GM23338 (cell line): ENCODE data around the gene GDE1. TPM values are rescaled to one million over a fixed set of nuclear protein-coding genes. Genes with fewer than 3 reads are reported as not detected.

Source experiments
- ATAC-seq: fragments of 200-7000 bp; cut with Tn5 transposase; 3 replicates; pipeline ENCODE4 v1.9.1; 2020
- DNase-seq: peaks from one replicate; pipeline ENCODE4 v3.0.0-alpha.2; 2015; ENCODE audit warnings: low spot score
- H2AFZ ChIP-seq: fragments of 200-600 bp; sonication (generic); 2 replicates; pipeline ENCODE4 v1.8.0; 2016; ENCODE audit warnings: antibody characterized with exemption, mild to moderate bottlenecking, moderate library complexity
- H3F3A ChIP-seq: fragments of 200-600 bp; sonication (generic); replicated peaks from 2 replicates; pipeline ENCODE4 v1.8.0; 2017; ENCODE audit warnings: antibody characterized with exemption, mixed run types, low read depth
- H3K27ac ChIP-seq: fragments of 200-600 bp; sonication (generic); 2 replicates; pipeline ENCODE4 v1.6.1; 2016; ENCODE audit warnings: low read depth
- H3K27me3 ChIP-seq: fragments of 200-600 bp; sonication (generic); 2 replicates; pipeline ENCODE4 v1.8.0; 2016; ENCODE audit warnings: mild to moderate bottlenecking, mixed run types, moderate library complexity; ENCODE audit not compliant: insufficient read depth
- H3K36me3 ChIP-seq: fragments of 200-600 bp; sonication (generic); 2 replicates; pipeline ENCODE4 v1.8.0; 2016; ENCODE audit warnings: mild to moderate bottlenecking; ENCODE audit not compliant: insufficient read depth
- H3K4me1 ChIP-seq: fragments of 200-600 bp; sonication (generic); 2 replicates; pipeline ENCODE4 v1.8.0; 2016; ENCODE audit warnings: mild to moderate bottlenecking, moderate library complexity; ENCODE audit not compliant: insufficient read depth
- H3K4me2 ChIP-seq: fragments of 200-600 bp; sonication (generic); 2 replicates; pipeline ENCODE4 v1.7.1; 2017; ENCODE audit warnings: mixed run types
- H3K4me3 ChIP-seq: fragments of 200-600 bp; sonication (generic); 2 replicates; pipeline ENCODE4 v1.6.1; 2016; ENCODE audit warnings: mixed run types
- H3K79me2 ChIP-seq: fragments of 200-600 bp; sonication (generic); replicated peaks from 2 replicates; pipeline ENCODE4 v1.8.0; 2017; ENCODE audit warnings: mild to moderate bottlenecking; ENCODE audit not compliant: insufficient read depth
- H3K9me2 ChIP-seq: fragments of 200-600 bp; sonication (generic); 2 replicates; pipeline ENCODE4 v1.8.0; 2017; ENCODE audit not compliant: insufficient read depth
- H4K20me1 ChIP-seq: fragments of 200-600 bp; sonication (generic); replicated peaks from 2 replicates; pipeline ENCODE4 v1.8.0; 2017; ENCODE audit warnings: mild to moderate bottlenecking; ENCODE audit not compliant: insufficient read depth
- H3K27ac Mint-ChIP-seq: 2 replicates; pipeline ENCODE4 v1.8.0; 2020; ENCODE audit warnings: inconsistent platforms, mild to moderate bottlenecking, moderate library complexity, mixed read lengths
- H3K27me3 Mint-ChIP-seq: 3 replicates; pipeline ENCODE4 v1.8.0; 2022; ENCODE audit warnings: low read depth, mild to moderate bottlenecking, moderate library complexity, mixed read lengths, inconsistent platforms; ENCODE audit not compliant: insufficient read depth, poor library complexity
- H3K36me3 Mint-ChIP-seq: 3 replicates; pipeline ENCODE4 v1.8.0; 2021; ENCODE audit warnings: low read depth, mild to moderate bottlenecking, inconsistent platforms, moderate library complexity, mixed read lengths
- H3K4me1 Mint-ChIP-seq: 3 replicates; pipeline ENCODE4 v1.8.0; 2020; ENCODE audit warnings: mild to moderate bottlenecking, inconsistent platforms, mixed read lengths
- H3K4me3 Mint-ChIP-seq: 3 replicates; pipeline ENCODE4 v1.8.0; 2021; ENCODE audit warnings: moderate library complexity, mild to moderate bottlenecking, inconsistent platforms, mixed read lengths
- H3K9me3 Mint-ChIP-seq: 3 replicates; pipeline ENCODE4 v1.8.0; 2020; ENCODE audit warnings: moderate library complexity, mild to moderate bottlenecking, inconsistent platforms, mixed read lengths
- CREB1 ChIP-seq: fragments of 250-450 bp; sonication (Bioruptor Pico); IDR thresholded peaks from 2 replicates; pipeline ENCODE4 v1.5.0; 2020; ENCODE audit warnings: low read depth, mild to moderate bottlenecking, moderate library complexity
- EZH2phosphoT487 ChIP-seq: fragments of 200-600 bp; sonication (generic); IDR thresholded peaks from one replicate; pipeline ENCODE4 v1.8.1; 2018; ENCODE audit warnings: antibody characterized with exemption; ENCODE audit not compliant: unreplicated experiment
- JUNB ChIP-seq: IDR thresholded peaks from one replicate; pipeline ENCODE4 v1.6.1; 2016; ENCODE audit warnings: antibody characterized with exemption; ENCODE audit not compliant: unreplicated experiment
- NANOG ChIP-seq: IDR thresholded peaks from 2 replicates; pipeline ENCODE4 v1.6.1; 2016; ENCODE audit warnings: antibody characterized with exemption, borderline replicate concordance
- STAT1 ChIP-seq: IDR thresholded peaks from one replicate; pipeline ENCODE4 v1.6.1; 2016; ENCODE audit warnings: antibody characterized with exemption; ENCODE audit not compliant: unreplicated experiment
- ZNF114 ChIP-seq: fragments of 250-450 bp; sonication (Bioruptor Pico); IDR thresholded peaks from 2 replicates; pipeline ENCODE4 v1.5.0; 2020; ENCODE audit warnings: mild to moderate bottlenecking, moderate library complexity
- ZNF331 ChIP-seq: fragments of 250-450 bp; sonication (Bioruptor Pico); IDR thresholded peaks from 2 replicates; pipeline ENCODE4 v1.5.0; 2020; ENCODE audit warnings: low read depth, mild to moderate bottlenecking, moderate library complexity
- polyA plus RNA-seq: library from polyadenylated mRNA; unstranded; fragments of >200 nt; fragmentation: Nextera tagmentation; extraction: Ambion mirVana; gene quantifications from 2 replicates; pipeline ENCODE4 v1.2.1, GENCODE V29; 2016
- total RNA-seq: library from RNA; depleted of rRNA; stranded (reverse); fragments of >200 nt; shearing (Covaris generic); gene quantifications from 2 replicates; pipeline ENCODE4 v1.2.3, GENCODE V29; 2014
- TF ChIP-seq, protein P1 (sequence below): IDR thresholded peaks from one replicate; pipeline ENCODE4 v1.6.1; 2018; ENCODE audit warnings: antibody characterized with exemption; ENCODE audit not compliant: unreplicated experiment
- TF ChIP-seq, protein P2 (sequence below): fragments of 250-450 bp; sonication (Bioruptor Pico); IDR thresholded peaks from 2 replicates; pipeline ENCODE4 v1.5.0; 2020; ENCODE audit warnings: mild to moderate bottlenecking, moderate library complexity
- TF ChIP-seq, protein P3 (sequence below), 2 experiments: fragments of 200-600 bp in 1 of 2; sonication (generic) in 1 of 2; conservative IDR thresholded peaks; 2 replicates each; pipeline versions ENCODE4 v1.5.1 to v1.6.1; 2016 to 2017; ENCODE audit warnings: antibody characterized with exemption in 2 of 2, low read depth in 2 of 2, mild to moderate bottlenecking in 2 of 2, moderate library complexity in 1 of 2

GDE1 gene
- total and polyA plus RNA-seq, 2 experiments from 2014 or later = 30.0 to 69.3 TPM

DNA sequence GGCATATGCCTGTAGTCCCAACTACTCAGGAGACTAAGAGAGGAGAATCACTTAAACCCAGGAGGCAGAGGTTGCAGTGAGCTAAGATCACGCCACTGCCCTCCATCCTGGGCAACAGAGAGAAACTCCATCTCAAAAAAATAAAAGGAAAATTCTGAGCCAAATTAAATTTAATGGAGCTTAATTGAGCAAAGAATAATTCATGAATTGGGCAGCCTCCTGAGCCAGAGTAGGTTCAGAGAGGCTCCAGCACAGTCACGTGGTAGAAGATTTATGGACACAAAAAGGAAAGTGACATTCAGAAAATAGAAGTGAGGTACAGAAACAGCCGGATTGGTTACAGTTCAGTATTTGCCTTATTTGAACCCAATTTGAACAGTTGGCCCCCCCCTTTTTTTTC, 44.5 kb upstream of the GDE1 start:
- H3K27ac Mint-ChIP-seq = no peak overlapping the region
- peaks cover 55% of the 10 kb centered on the region for H3K36me3 Mint-ChIP-seq
- Histone ChIP-seq H2AFZ (no peak overlapping the region), H3F3A (no peaks in the 10 kb centered on the region), H3K27me3 (no peaks in the 10 kb centered on the region), H3K4me2 (no peak overlapping the region), H4K20me1 (no peaks in the 10 kb centered on the region), H3K4me1 (no peaks in the 10 kb centered on the region), H3K9me2 (no peaks in the 10 kb centered on the region), H3K4me3 (no peak overlapping the region), H3K27ac (no peak overlapping the region), H3K36me3 (peaks cover 11% of the 10 kb centered on the region; the same call in 1 of the 2 replicates), H3K79me2 (peaks cover 17% of the 10 kb centered on the region; the same call in 1 of the 2 replicates)
- TF ChIP-seq, protein P1, sequence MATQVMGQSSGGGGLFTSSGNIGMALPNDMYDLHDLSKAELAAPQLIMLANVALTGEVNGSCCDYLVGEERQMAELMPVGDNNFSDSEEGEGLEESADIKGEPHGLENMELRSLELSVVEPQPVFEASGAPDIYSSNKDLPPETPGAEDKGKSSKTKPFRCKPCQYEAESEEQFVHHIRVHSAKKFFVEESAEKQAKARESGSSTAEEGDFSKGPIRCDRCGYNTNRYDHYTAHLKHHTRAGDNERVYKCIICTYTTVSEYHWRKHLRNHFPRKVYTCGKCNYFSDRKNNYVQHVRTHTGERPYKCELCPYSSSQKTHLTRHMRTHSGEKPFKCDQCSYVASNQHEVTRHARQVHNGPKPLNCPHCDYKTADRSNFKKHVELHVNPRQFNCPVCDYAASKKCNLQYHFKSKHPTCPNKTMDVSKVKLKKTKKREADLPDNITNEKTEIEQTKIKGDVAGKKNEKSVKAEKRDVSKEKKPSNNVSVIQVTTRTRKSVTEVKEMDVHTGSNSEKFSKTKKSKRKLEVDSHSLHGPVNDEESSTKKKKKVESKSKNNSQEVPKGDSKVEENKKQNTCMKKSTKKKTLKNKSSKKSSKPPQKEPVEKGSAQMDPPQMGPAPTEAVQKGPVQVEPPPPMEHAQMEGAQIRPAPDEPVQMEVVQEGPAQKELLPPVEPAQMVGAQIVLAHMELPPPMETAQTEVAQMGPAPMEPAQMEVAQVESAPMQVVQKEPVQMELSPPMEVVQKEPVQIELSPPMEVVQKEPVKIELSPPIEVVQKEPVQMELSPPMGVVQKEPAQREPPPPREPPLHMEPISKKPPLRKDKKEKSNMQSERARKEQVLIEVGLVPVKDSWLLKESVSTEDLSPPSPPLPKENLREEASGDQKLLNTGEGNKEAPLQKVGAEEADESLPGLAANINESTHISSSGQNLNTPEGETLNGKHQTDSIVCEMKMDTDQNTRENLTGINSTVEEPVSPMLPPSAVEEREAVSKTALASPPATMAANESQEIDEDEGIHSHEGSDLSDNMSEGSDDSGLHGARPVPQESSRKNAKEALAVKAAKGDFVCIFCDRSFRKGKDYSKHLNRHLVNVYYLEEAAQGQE = no peak
- no peak for TF ChIP-seq STAT1
- TF ChIP-seq, protein P2, sequence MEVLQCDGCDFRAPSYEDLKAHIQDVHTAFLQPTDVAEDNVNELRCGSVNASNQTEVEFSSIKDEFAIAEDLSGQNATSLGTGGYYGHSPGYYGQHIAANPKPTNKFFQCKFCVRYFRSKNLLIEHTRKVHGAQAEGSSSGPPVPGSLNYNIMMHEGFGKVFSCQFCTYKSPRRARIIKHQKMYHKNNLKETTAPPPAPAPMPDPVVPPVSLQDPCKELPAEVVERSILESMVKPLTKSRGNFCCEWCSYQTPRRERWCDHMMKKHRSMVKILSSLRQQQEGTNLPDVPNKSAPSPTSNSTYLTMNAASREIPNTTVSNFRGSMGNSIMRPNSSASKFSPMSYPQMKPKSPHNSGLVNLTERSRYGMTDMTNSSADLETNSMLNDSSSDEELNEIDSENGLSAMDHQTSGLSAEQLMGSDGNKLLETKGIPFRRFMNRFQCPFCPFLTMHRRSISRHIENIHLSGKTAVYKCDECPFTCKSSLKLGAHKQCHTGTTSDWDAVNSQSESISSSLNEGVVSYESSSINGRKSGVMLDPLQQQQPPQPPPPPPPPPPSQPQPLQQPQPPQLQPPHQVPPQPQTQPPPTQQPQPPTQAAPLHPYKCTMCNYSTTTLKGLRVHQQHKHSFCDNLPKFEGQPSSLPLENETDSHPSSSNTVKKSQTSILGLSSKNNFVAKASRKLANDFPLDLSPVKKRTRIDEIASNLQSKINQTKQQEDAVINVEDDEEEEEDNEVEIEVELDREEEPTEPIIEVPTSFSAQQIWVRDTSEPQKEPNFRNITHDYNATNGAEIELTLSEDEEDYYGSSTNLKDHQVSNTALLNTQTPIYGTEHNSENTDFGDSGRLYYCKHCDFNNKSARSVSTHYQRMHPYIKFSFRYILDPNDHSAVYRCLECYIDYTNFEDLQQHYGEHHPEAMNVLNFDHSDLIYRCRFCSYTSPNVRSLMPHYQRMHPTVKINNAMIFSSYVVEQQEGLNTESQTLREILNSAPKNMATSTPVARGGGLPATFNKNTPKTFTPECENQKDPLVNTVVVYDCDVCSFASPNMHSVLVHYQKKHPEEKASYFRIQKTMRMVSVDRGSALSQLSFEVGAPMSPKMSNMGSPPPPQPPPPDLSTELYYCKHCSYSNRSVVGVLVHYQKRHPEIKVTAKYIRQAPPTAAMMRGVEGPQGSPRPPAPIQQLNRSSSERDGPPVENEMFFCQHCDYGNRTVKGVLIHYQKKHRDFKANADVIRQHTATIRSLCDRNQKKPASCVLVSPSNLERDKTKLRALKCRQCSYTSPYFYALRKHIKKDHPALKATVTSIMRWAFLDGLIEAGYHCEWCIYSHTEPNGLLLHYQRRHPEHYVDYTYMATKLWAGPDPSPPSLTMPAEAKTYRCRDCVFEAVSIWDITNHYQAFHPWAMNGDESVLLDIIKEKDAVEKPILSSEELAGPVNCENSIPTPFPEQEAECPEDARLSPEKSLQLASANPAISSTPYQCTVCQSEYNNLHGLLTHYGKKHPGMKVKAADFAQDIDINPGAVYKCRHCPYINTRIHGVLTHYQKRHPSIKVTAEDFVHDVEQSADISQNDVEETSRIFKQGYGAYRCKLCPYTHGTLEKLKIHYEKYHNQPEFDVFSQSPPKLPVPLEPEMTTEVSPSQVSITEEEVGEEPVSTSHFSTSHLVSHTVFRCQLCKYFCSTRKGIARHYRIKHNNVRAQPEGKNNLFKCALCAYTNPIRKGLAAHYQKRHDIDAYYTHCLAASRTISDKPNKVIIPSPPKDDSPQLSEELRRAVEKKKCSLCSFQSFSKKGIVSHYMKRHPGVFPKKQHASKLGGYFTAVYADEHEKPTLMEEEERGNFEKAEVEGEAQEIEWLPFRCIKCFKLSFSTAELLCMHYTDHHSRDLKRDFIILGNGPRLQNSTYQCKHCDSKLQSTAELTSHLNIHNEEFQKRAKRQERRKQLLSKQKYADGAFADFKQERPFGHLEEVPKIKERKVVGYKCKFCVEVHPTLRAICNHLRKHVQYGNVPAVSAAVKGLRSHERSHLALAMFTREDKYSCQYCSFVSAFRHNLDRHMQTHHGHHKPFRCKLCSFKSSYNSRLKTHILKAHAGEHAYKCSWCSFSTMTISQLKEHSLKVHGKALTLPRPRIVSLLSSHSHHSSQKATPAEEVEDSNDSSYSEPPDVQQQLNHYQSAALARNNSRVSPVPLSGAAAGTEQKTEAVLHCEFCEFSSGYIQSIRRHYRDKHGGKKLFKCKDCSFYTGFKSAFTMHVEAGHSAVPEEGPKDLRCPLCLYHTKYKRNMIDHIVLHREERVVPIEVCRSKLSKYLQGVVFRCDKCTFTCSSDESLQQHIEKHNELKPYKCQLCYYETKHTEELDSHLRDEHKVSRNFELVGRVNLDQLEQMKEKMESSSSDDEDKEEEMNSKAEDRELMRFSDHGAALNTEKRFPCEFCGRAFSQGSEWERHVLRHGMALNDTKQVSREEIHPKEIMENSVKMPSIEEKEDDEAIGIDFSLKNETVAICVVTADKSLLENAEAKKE (CRISPR knock-in tag) = no peak
- TF ChIP-seq EZH2phosphoT487 = no peak
- TF ChIP-seq JUNB = no peak
- no peak for TF ChIP-seq ZNF331
- TF ChIP-seq ZNF114 (CRISPR knock-in tag) = no peak
- TF ChIP-seq CREB1 (CRISPR knock-in tag) = no peak
- TF ChIP-seq, protein P3, sequence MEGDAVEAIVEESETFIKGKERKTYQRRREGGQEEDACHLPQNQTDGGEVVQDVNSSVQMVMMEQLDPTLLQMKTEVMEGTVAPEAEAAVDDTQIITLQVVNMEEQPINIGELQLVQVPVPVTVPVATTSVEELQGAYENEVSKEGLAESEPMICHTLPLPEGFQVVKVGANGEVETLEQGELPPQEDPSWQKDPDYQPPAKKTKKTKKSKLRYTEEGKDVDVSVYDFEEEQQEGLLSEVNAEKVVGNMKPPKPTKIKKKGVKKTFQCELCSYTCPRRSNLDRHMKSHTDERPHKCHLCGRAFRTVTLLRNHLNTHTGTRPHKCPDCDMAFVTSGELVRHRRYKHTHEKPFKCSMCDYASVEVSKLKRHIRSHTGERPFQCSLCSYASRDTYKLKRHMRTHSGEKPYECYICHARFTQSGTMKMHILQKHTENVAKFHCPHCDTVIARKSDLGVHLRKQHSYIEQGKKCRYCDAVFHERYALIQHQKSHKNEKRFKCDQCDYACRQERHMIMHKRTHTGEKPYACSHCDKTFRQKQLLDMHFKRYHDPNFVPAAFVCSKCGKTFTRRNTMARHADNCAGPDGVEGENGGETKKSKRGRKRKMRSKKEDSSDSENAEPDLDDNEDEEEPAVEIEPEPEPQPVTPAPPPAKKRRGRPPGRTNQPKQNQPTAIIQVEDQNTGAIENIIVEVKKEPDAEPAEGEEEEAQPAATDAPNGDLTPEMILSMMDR (conservative IDR thresholded peaks at IDR 0.05; ENCODE audit: low read depth in 2 of 2) = no peak
- no peak for TF ChIP-seq NANOG
- DNase-seq (no peak), ATAC-seq (no peak)
- H3K4me1 Mint-ChIP-seq = no peaks in the 10 kb centered on the region
- peaks cover 3% of the 10 kb centered on the region for H3K27me3 Mint-ChIP-seq
- H3K9me3 Mint-ChIP-seq = peaks cover 8% of the 10 kb centered on the region
- H3K4me3 Mint-ChIP-seq = no peak overlapping the region
